H54 (cell line): Measurements from ENCODE around the gene SEC61G.

Source experiments
- DNase-seq: peaks from one replicate; pipeline ENCODE4 v3.0.0; 2011; ENCODE audit warnings: low spot score, mixed read lengths; ENCODE audit not compliant: insufficient read length
- FAIRE-seq: peaks from 3 replicates; lab custom pipeline; 2011; peaks lifted over from hg19 to GRCh38; lab: Jason Lieb, UNC
- POLR2A ChIP-seq: IDR thresholded peaks from 2 replicates; pipeline ENCODE4 v1.6.1; 2011; ENCODE audit warnings: low read depth, mild to moderate bottlenecking, low read length

SEC61G gene

GRCh38 chr7:54728411-54728810, 30.6 kb downstream of the SEC61G start:
- DNase-seq = no peak
- no peak for FAIRE-seq
- no peak for TF ChIP-seq POLR2A

- FAIRE-seq (no peak), DNase-seq (no peak)
- TF ChIP-seq POLR2A = no peak
Measured at GRCh38 chr7:54725255-54725654, 33.8 kb downstream of the SEC61G start.

- no peak for TF ChIP-seq POLR2A
- DNase-seq (no peak), FAIRE-seq (no peak)
Measured at GRCh38 chr7:54722502-54722901, 36.5 kb downstream of the SEC61G start.

GRCh38 chr7:54722026-54722425, 37.0 kb downstream of the SEC61G start:
- DNase-seq (no peak), FAIRE-seq (no peak)
- no peak for TF ChIP-seq POLR2A

- no peak for DNase-seq
- FAIRE-seq = no peak
- TF ChIP-seq POLR2A = no peak
Measured at GRCh38 chr7:54719974-54720373, 39.0 kb downstream of the SEC61G start.

- DNase-seq (no peak), FAIRE-seq (no peak)
- TF ChIP-seq POLR2A = no peak
Measured at GRCh38 chr7:54719425-54719824, 39.6 kb downstream of the SEC61G start.

GRCh38 chr7:54712820-54713219, 46.2 kb downstream of the SEC61G start:
- TF ChIP-seq POLR2A = no peak
- DNase-seq = no peak
- no peak for FAIRE-seq

GRCh38 chr7:54711900-54712595, 47.0 kb downstream of the SEC61G start:
- TF ChIP-seq POLR2A = no peak
- DNase-seq = no peak
- FAIRE-seq = no peak

GRCh38 chr7:54709283-54709682, 49.7 kb downstream of the SEC61G start:
- DNase-seq (no peak), FAIRE-seq (no peak)
- TF ChIP-seq POLR2A = no peak

GRCh38 chr7:54705436-54705835, 53.6 kb downstream of the SEC61G start:
- TF ChIP-seq POLR2A = no peak
- peak; percentile 74 for DNase-seq
- peak; percentile 89 for FAIRE-seq

GRCh38 chr7:54704851-54705250, 54.2 kb downstream of the SEC61G start:
- FAIRE-seq (no peak), DNase-seq (no peak)
- TF ChIP-seq POLR2A = no peak
